Ishikawa (cell line): ENCODE measurements around the gene ZC3H6.

Experiments used
- MAX ChIP-seq: IDR thresholded peaks from 2 replicates; pipeline ENCODE4 v1.6.1; 2012
- TAF1 ChIP-seq: IDR thresholded peaks from 2 replicates; pipeline ENCODE4 v1.6.1; 2012; ENCODE audit warnings: low read depth, mild to moderate bottlenecking
- TCF12 ChIP-seq: IDR thresholded peaks from 2 replicates; pipeline ENCODE4 v1.6.1; 2012; ENCODE audit warnings: low read depth
- YY1 ChIP-seq: IDR thresholded peaks from 2 replicates; pipeline ENCODE4 v1.6.1; 2012; ENCODE audit warnings: low read depth

- no peak for TF ChIP-seq YY1
- TF ChIP-seq TCF12 = no peak
- TF ChIP-seq MAX = no peak
- TF ChIP-seq TAF1 = no peak
These were observed 69.9 kb downstream of the ZC3H6 start for GRCh38 chr2:112345030-112346027.
